ENCODE results near the gene TPI1. TPM values are rescaled to one million over a fixed set of nuclear protein-coding genes. Genes with fewer than 3 reads are reported as not detected.

The TPI1 gene
- total and polyA plus RNA-seq, 10 donors, result 218 to 471 (median 294) TPM

DNA sequence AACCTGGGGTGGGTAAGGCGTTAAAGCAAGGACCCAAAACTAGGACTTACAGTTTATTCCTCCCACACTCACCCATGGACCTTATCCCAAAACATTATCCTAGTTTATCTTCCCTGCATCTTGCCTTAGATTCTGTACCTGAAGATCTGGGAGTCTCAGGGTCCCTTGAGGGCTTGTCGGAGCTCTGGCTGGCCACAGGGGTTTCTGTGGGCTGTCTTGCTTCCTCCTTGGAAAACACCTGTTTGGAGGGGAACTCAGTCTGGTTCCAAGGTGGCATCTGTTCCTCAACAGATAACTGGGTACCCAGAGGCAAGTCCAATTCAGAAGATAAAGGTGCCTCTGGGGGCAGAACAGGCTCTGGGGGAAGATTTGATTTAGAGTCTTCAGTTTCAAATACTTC lies 17.9 kb upstream of the TPI1 start:
- TF ChIP-seq POLR2A (IDR thresholded peaks at IDR 0.05), result no peak
- TF ChIP-seq, protein P1, sequence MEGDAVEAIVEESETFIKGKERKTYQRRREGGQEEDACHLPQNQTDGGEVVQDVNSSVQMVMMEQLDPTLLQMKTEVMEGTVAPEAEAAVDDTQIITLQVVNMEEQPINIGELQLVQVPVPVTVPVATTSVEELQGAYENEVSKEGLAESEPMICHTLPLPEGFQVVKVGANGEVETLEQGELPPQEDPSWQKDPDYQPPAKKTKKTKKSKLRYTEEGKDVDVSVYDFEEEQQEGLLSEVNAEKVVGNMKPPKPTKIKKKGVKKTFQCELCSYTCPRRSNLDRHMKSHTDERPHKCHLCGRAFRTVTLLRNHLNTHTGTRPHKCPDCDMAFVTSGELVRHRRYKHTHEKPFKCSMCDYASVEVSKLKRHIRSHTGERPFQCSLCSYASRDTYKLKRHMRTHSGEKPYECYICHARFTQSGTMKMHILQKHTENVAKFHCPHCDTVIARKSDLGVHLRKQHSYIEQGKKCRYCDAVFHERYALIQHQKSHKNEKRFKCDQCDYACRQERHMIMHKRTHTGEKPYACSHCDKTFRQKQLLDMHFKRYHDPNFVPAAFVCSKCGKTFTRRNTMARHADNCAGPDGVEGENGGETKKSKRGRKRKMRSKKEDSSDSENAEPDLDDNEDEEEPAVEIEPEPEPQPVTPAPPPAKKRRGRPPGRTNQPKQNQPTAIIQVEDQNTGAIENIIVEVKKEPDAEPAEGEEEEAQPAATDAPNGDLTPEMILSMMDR (IDR thresholded peaks at IDR 0.05 in 8 of 11, conservative IDR thresholded peaks at IDR 0.05 in 3 of 11), result no peak
- TF ChIP-seq POLR2AphosphoS5 (IDR thresholded peaks at IDR 0.05), result no peak

DNA sequence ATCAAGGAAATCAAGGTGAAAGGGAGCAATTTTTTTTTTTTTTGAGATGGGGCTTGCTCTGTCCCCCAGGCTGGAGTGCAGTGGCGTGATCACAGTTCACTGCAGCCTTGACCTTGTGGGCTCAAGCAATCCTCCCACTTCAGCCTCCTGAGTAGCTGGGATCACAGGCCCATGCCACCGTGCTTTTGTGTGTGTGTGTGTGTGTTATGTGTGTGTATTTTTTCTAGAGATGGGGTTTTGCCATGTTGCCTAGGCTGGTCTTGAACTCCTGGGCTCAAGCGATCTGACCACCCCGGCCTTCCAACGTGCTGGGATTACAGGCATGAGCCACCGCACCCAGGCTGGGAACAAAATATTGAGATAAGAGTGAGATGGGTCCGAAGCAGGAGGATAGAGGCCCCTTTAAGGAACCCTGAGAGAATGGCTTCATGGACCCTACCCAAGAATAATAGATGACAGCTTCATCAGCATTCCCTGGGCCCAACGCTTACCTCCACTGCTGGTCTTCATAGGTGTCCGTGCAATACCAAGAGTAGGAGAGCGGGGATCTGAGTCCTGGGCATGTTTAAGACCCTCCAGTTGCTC lies 17.3 kb upstream of the TPI1 start:
- H3K4me3 ChIP-seq, result peak overlapping the region in 3 of 8 donors; percentile 67 to 95 (median 85)
- H3K9me3 ChIP-seq, result no peaks in the 10 kb centered on the region
- peaks cover 14 to 45% (median 25%) of the 10 kb centered on the region in 6 donors for H3K4me1 ChIP-seq
- TF ChIP-seq, protein P1 (IDR thresholded peaks at IDR 0.05 in 8 of 11, conservative IDR thresholded peaks at IDR 0.05 in 3 of 11), result no peak
- TF ChIP-seq POLR2A (IDR thresholded peaks at IDR 0.05) (no peak), POLR2AphosphoS5 (IDR thresholded peaks at IDR 0.05) (no peak)
- H3K27me3 ChIP-seq (replicated peaks in 1 of 7), result no peaks in the 10 kb centered on the region
- intact Hi-C loops (cut with DNase I; ENCODE audit: low total_unique reads), result loop anchor here (10.0 kb wide), 1 partner anchor 285 kb away; the partner anchor contains the start of gene NOP2
- WGBS, 5 donors, result 82 to 93% (median 87%) methylated on average over 10 of the region's 10 CpGs
- peaks cover 0 to 41% (median 0%) of the 10 kb centered on the region in 6 donors for H3K36me3 ChIP-seq
- DNase-seq, result no peak
- no peak overlapping the region for H3K27ac ChIP-seq

More for the DNA sequence above, 17.9 kb upstream of the TPI1 start:
- Histone ChIP-seq H3K4me1 (peaks cover 14 to 41% (median 25%) of the 10 kb centered on the region in 6 donors), H3K27me3 (replicated peaks in 1 of 7) (no peaks in the 10 kb centered on the region), H3K27ac (no peak overlapping the region), H3K36me3 (peaks cover 0 to 42% (median 0%) of the 10 kb centered on the region in 6 donors), H3K4me3 (no peak overlapping the region), H3K9me3 (no peaks in the 10 kb centered on the region)
- no peak for DNase-seq
- intact Hi-C loops (cut with DNase I; ENCODE audit: low total_unique reads), result no loop called here
- WGBS, 5 donors, result 61 to 81% (median 70%) methylated on average over 2 of the region's 2 CpGs

DNA sequence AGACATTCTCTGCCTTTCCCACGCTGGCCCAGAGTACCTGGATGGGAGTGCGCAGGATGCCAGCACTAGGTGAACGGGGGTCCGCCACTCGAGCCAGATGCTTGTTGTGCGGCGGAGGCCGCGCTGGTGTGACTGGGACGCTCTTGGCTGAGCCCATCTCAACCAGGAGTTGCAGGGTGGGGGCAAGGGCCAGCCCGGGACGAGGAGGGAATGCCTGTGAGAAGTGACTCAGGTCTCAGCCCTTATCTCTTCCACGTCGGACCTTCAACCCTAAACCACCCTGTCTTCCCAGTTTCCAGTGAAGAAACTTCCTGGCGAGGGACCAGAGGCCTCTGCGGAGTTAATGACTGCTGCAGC lies 16.6 kb upstream of the TPI1 start:
- Histone ChIP-seq H3K4me1 (peaks cover 14 to 45% (median 25%) of the 10 kb centered on the region in 6 donors), H3K36me3 (peaks cover 0 to 41% (median 5%) of the 10 kb centered on the region in 6 donors), H3K9me3 (no peaks in the 10 kb centered on the region), H3K4me3 (peak overlapping the region in 6 of 8 donors; percentile 64 to 95 (median 68)), H3K27me3 (replicated peaks in 1 of 7) (no peaks in the 10 kb centered on the region), H3K27ac (peak overlapping the region in 5 of 8 donors; percentile 95 to 98 (median 97))
- 48 to 54% (median 52%) methylated on average over 16 of the region's 16 CpGs for WGBS, 5 donors
- TF ChIP-seq, protein P1 (IDR thresholded peaks at IDR 0.05 in 8 of 11, conservative IDR thresholded peaks at IDR 0.05 in 3 of 11), result no peak
- TF ChIP-seq POLR2A (IDR thresholded peaks at IDR 0.05) (no peak), POLR2AphosphoS5 (IDR thresholded peaks at IDR 0.05) (no peak)
- peak; percentile 90 for DNase-seq
- intact Hi-C loops (cut with DNase I; ENCODE audit: low total_unique reads), result loop anchor here (10.0 kb wide), 1 partner anchor 286 kb away; the partner anchor contains the start of gene NOP2

DNA sequence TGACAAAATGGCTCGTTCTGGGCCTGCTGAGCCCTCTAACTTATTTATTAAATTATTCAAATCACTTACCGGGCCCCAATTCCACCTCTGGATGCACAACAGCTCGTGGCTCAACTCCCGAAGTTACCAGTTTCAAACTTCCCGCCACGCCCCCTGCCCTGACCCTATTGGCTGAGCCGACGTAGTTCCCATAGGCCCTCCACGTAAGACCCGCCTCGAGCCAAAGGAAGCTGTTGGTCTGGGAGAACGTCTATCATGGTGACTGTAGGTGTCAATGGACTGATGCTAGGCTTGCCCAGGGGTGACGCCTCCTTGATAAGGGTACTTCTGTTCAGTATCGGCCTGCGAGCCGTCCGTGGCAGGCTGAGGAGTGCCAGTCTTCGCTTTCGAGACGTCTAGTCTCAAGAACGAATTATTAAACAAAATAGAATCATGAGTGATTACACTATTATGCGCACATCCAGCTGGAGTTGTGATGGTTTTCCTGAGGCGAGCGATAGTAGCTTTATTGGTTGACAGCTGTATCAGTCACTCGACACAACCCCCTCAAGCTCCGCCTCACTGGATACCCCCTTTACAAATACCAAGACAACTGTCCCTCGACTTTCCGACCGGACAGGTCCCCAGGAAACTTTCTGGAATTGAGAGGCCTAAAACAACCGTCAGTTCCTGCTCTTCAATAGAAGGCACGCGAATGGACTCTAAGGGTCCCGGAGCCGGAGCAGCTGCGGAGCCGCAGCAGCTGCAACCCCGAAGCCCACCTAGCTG lies 16.0 kb upstream of the TPI1 start, which contains the start of gene CDCA3:
TSS of gene CDCA3 (minus strand) at position 134 of the 768 bp plus-strand sequence. CDS start 334 bp downstream, outside the sequence.
- TF ChIP-seq POLR2A (IDR thresholded peaks at IDR 0.05), result peak in 2 of 3 donors; percentile 70 to 89
- TF ChIP-seq, protein P1 (IDR thresholded peaks at IDR 0.05 in 8 of 11, conservative IDR thresholded peaks at IDR 0.05 in 3 of 11), result peak in 2 of 11 experiments; percentile 11 to 13
- TF ChIP-seq POLR2AphosphoS5 (IDR thresholded peaks at IDR 0.05), result peak in 2 of 3 donors; percentile 93 to 98
- no peaks in the 10 kb centered on the region for H3K9me3 ChIP-seq
- intact Hi-C loops (cut with DNase I; ENCODE audit: low total_unique reads), result loop anchor here (10.0 kb wide), 1 partner anchor 287 kb away; the partner anchor contains the start of gene NOP2
- peaks cover 0 to 41% (median 10%) of the 10 kb centered on the region in 6 donors for H3K36me3 ChIP-seq
- WGBS, 5 donors, result 0 to 1% (median 0%) methylated on average over 36 to 37 of the region's 37 CpGs
- H3K4me3 ChIP-seq, result peak within 1 kb of the TSS; percentile 33 to 95 (median 68)
- H3K27ac ChIP-seq, result peak within 1 kb of the TSS; percentile 82 to 98 (median 97)
- peaks cover 14 to 45% (median 25%) of the 10 kb centered on the region in 6 donors for H3K4me1 ChIP-seq
- DNase-seq, result peak; percentile 94
- H3K27me3 ChIP-seq (replicated peaks in 1 of 7), result no peaks in the 10 kb centered on the region
